Activated naive CD4-positive, alpha-beta T cell treated with anti-CD3 and anti-CD28 coated beads for 36 hours (primary cell): ENCODE data around the gene CADM1. TPM values are rescaled to one million over a fixed set of nuclear protein-coding genes. Genes with fewer than 3 reads are reported as not detected.

Experiments used
- CTCF ChIA-PET: fragments of 350-600 bp; sonication (Branson Sonifier 250); formaldehyde crosslinking; loops from one replicate; lab custom pipeline; 2021; ENCODE audit warnings: antibody characterized with exemption; lab: Charles Lee
- DNase-seq: peaks from one replicate; pipeline ENCODE4 v3.0.0-alpha.2; 2020
- H3K27ac Mint-ChIP-seq: one replicate; pipeline ENCODE4 v1.8.0; 2021; ENCODE audit warnings: mild to moderate bottlenecking, mixed read lengths
- H3K27me3 Mint-ChIP-seq: one replicate; pipeline ENCODE4 v1.8.0; 2021; ENCODE audit warnings: low read depth, mixed read lengths
- H3K36me3 Mint-ChIP-seq: one replicate; pipeline ENCODE4 v1.8.0; 2021; ENCODE audit warnings: low read depth, mixed read lengths
- H3K4me1 Mint-ChIP-seq: one replicate; pipeline ENCODE4 v1.8.0; 2021; ENCODE audit warnings: low read depth, mixed read lengths
- H3K4me3 Mint-ChIP-seq: one replicate; pipeline ENCODE4 v1.8.0; 2021; ENCODE audit warnings: mild to moderate bottlenecking, moderate library complexity, mixed read lengths
- H3K9me3 Mint-ChIP-seq: one replicate; pipeline ENCODE4 v1.8.0; 2021; ENCODE audit warnings: mixed read lengths
- intact Hi-C: fragments of 100-400 bp; cut with micrococcal nuclease; formaldehyde crosslinking; loops from one replicate; pipeline ENCODE4 v1.15.1; 2023
- total RNA-seq, 2 experiments: library from RNA; stranded (reverse); gene quantifications; one replicate each; pipeline ENCODE4 v1.2.3, GENCODE V29; 2021

CADM1 gene
- total RNA-seq, 2 experiments from 2014 or later = 0.24 TPM; not detected in 1

GRCh38 chr11:115466122-115466521, 38.1 kb downstream of the CADM1 start:
- DNase-seq = no peak
- Mint-ChIP-seq H3K36me3 (no peaks in the 10 kb centered on the region), H3K9me3 (no peaks in the 10 kb centered on the region), H3K27me3 (no peaks in the 10 kb centered on the region), H3K27ac (no peak overlapping the region), H3K4me1 (no peaks in the 10 kb centered on the region), H3K4me3 (no peak overlapping the region)
- intact Hi-C loops = no loop called here
- CTCF ChIA-PET = no interaction called here

- H3K4me3 Mint-ChIP-seq = no peak overlapping the region
- no peaks in the 10 kb centered on the region for H3K9me3 Mint-ChIP-seq
- H3K36me3 Mint-ChIP-seq = no peaks in the 10 kb centered on the region
- H3K27me3 Mint-ChIP-seq = no peaks in the 10 kb centered on the region
- no peak for DNase-seq
- CTCF ChIA-PET = no interaction called here
- H3K27ac Mint-ChIP-seq = no peak overlapping the region
- intact Hi-C loops = no loop called here
- H3K4me1 Mint-ChIP-seq = no peaks in the 10 kb centered on the region
Measured at GRCh38 chr11:115464269-115464668, 39.9 kb downstream of the CADM1 start.

- Mint-ChIP-seq H3K4me3 (no peak overlapping the region), H3K36me3 (no peaks in the 10 kb centered on the region), H3K27ac (no peak overlapping the region), H3K27me3 (peaks cover 1% of the 10 kb centered on the region), H3K9me3 (no peaks in the 10 kb centered on the region), H3K4me1 (no peaks in the 10 kb centered on the region)
- no peak for DNase-seq
- CTCF ChIA-PET = no interaction called here
- intact Hi-C loops = no loop called here
Measured at GRCh38 chr11:115463606-115464005, 40.6 kb downstream of the CADM1 start.

- no peaks in the 10 kb centered on the region for H3K36me3 Mint-ChIP-seq
- H3K27ac Mint-ChIP-seq = no peak overlapping the region
- H3K4me3 Mint-ChIP-seq = no peak overlapping the region
- intact Hi-C loops = no loop called here
- CTCF ChIA-PET = interaction anchor here (0.9 kb wide), 1 partner anchor 9 kb away, joined by 3 read pairs; no protein-coding TSS in a partner anchor
- peaks cover 7% of the 10 kb centered on the region for H3K27me3 Mint-ChIP-seq
- H3K9me3 Mint-ChIP-seq = no peaks in the 10 kb centered on the region
- no peaks in the 10 kb centered on the region for H3K4me1 Mint-ChIP-seq
- DNase-seq = no peak
Measured at GRCh38 chr11:115462757-115463156, 41.5 kb downstream of the CADM1 start.

GRCh38 chr11:115462004-115462541, 42.1 kb downstream of the CADM1 start:
- Mint-ChIP-seq H3K36me3 (no peaks in the 10 kb centered on the region), H3K27me3 (peaks cover 7% of the 10 kb centered on the region), H3K4me1 (no peaks in the 10 kb centered on the region), H3K9me3 (no peaks in the 10 kb centered on the region), H3K4me3 (no peak overlapping the region), H3K27ac (no peak overlapping the region)
- CTCF ChIA-PET = interaction anchor here (0.9 kb wide), 1 partner anchor 8 kb away, joined by 3 read pairs; no protein-coding TSS in a partner anchor
- no peak for DNase-seq
- intact Hi-C loops = no loop called here

GRCh38 chr11:115460512-115460911, 43.7 kb downstream of the CADM1 start:
- Mint-ChIP-seq H3K9me3 (no peaks in the 10 kb centered on the region), H3K4me3 (no peak overlapping the region), H3K27me3 (peaks cover 7% of the 10 kb centered on the region), H3K36me3 (no peaks in the 10 kb centered on the region), H3K27ac (no peak overlapping the region), H3K4me1 (no peaks in the 10 kb centered on the region)
- no peak for DNase-seq
- intact Hi-C loops = no loop called here
- CTCF ChIA-PET = no interaction called here

GRCh38 chr11:115459563-115459962, 44.7 kb downstream of the CADM1 start:
- no peak overlapping the region for H3K27ac Mint-ChIP-seq
- H3K4me1 Mint-ChIP-seq = no peaks in the 10 kb centered on the region
- intact Hi-C loops = no loop called here
- CTCF ChIA-PET = no interaction called here
- H3K4me3 Mint-ChIP-seq = no peak overlapping the region
- DNase-seq = no peak
- no peaks in the 10 kb centered on the region for H3K36me3 Mint-ChIP-seq
- H3K27me3 Mint-ChIP-seq = peaks cover 7% of the 10 kb centered on the region
- no peaks in the 10 kb centered on the region for H3K9me3 Mint-ChIP-seq

- no peak for DNase-seq
- H3K27ac Mint-ChIP-seq = no peak overlapping the region
- no peaks in the 10 kb centered on the region for H3K9me3 Mint-ChIP-seq
- CTCF ChIA-PET = no interaction called here
- H3K4me1 Mint-ChIP-seq = no peaks in the 10 kb centered on the region
- H3K4me3 Mint-ChIP-seq = no peak overlapping the region
- H3K36me3 Mint-ChIP-seq = no peaks in the 10 kb centered on the region
- intact Hi-C loops = no loop called here
- peaks cover 7% of the 10 kb centered on the region for H3K27me3 Mint-ChIP-seq
Measured at GRCh38 chr11:115458877-115459276, 45.3 kb downstream of the CADM1 start.

- CTCF ChIA-PET = no interaction called here
- H3K4me1 Mint-ChIP-seq = no peaks in the 10 kb centered on the region
- no peaks in the 10 kb centered on the region for H3K9me3 Mint-ChIP-seq
- no peak for DNase-seq
- intact Hi-C loops = no loop called here
- no peaks in the 10 kb centered on the region for H3K36me3 Mint-ChIP-seq
- peaks cover 12% of the 10 kb centered on the region for H3K27me3 Mint-ChIP-seq
- no peak overlapping the region for H3K27ac Mint-ChIP-seq
- no peak overlapping the region for H3K4me3 Mint-ChIP-seq
Measured at GRCh38 chr11:115456019-115456418, 48.2 kb downstream of the CADM1 start.

- CTCF ChIA-PET = no interaction called here
- Mint-ChIP-seq H3K4me3 (no peak overlapping the region), H3K36me3 (no peaks in the 10 kb centered on the region), H3K4me1 (no peaks in the 10 kb centered on the region), H3K27ac (no peak overlapping the region), H3K27me3 (peaks cover 12% of the 10 kb centered on the region), H3K9me3 (no peaks in the 10 kb centered on the region)
- intact Hi-C loops = no loop called here
- no peak for DNase-seq
Measured at GRCh38 chr11:115455613-115456012, 48.6 kb downstream of the CADM1 start.

- Mint-ChIP-seq H3K4me3 (no peak overlapping the region), H3K4me1 (no peaks in the 10 kb centered on the region), H3K27me3 (peaks cover 12% of the 10 kb centered on the region), H3K27ac (no peak overlapping the region), H3K9me3 (no peaks in the 10 kb centered on the region), H3K36me3 (no peaks in the 10 kb centered on the region)
- DNase-seq = no peak
- CTCF ChIA-PET = interaction anchor here (0.6 to 0.7 kb wide), 2 partner anchors 8 to 273 kb away, joined by 3 read pairs; no protein-coding TSS in a partner anchor
- intact Hi-C loops = no loop called here
Measured at GRCh38 chr11:115454525-115454924, 49.7 kb downstream of the CADM1 start.

GRCh38 chr11:115453693-115454490, 50.3 kb downstream of the CADM1 start:
- Mint-ChIP-seq H3K9me3 (peaks cover 5% of the 10 kb centered on the region), H3K4me1 (no peaks in the 10 kb centered on the region), H3K36me3 (peaks cover under 1% of the 10 kb centered on the region), H3K27ac (no peak overlapping the region), H3K4me3 (no peak overlapping the region), H3K27me3 (peaks cover 12% of the 10 kb centered on the region)
- CTCF ChIA-PET = interaction anchor here (0.6 to 0.7 kb wide), 2 partner anchors 9 to 273 kb away, joined by 3 read pairs; no protein-coding TSS in a partner anchor
- DNase-seq = no peak
- intact Hi-C loops = no loop called here

- Mint-ChIP-seq H3K27ac (no peak overlapping the region), H3K4me1 (no peaks in the 10 kb centered on the region), H3K4me3 (no peak overlapping the region), H3K9me3 (peaks cover 14% of the 10 kb centered on the region), H3K27me3 (peaks cover 5% of the 10 kb centered on the region), H3K36me3 (peaks cover 3% of the 10 kb centered on the region)
- intact Hi-C loops = no loop called here
- no peak for DNase-seq
- CTCF ChIA-PET = no interaction called here
Measured at GRCh38 chr11:115452241-115452640, 52.0 kb downstream of the CADM1 start.
